Pulmonary artery endothelial cell (primary cell): ENCODE measurements around the gene DMPK. TPM values are rescaled to one million over a fixed set of nuclear protein-coding genes. Genes with fewer than 3 reads are reported as not detected.

Experiments used
- DNase-seq: peaks from one replicate; pipeline ENCODE4 v3.0.0-alpha.2; 2011; ENCODE audit warnings: low read depth, low spot score
- total RNA-seq: library from RNA; depleted of rRNA; stranded (reverse); fragments of >200 nt; gene quantifications from 2 replicates; pipeline ENCODE4 v1.2.3, GENCODE V29; 2014

Gene DMPK
- total RNA-seq, 1 donor from 2014 or later, result 6.0 TPM

- no peak for DNase-seq
Observed at GRCh38 chr19:45786533-45786894, 4.2 kb upstream of the DMPK start.

GRCh38 chr19:45785781-45786532, 3.7 kb upstream of the DMPK start:
- DNase-seq, result no peak

- no peak for DNase-seq
Observed at GRCh38 chr19:45785097-45785496, 2.8 kb upstream of the DMPK start.

- DNase-seq, result no peak
Observed at GRCh38 chr19:45784096-45784495, 1.8 kb upstream of the DMPK start.

- no peak for DNase-seq
Observed at GRCh38 chr19:45782820-45783785, 813 bp upstream of the DMPK start.

- DNase-seq, result no peak
Observed at GRCh38 chr19:45781214-45782161, 802 bp downstream of the DMPK start.

- no peak for DNase-seq
Observed at GRCh38 chr19:45780448-45781213, 1.7 kb downstream of the DMPK start.

GRCh38 chr19:45780146-45780447, 2.2 kb downstream of the DMPK start:
- DNase-seq, result no peak

DNA sequence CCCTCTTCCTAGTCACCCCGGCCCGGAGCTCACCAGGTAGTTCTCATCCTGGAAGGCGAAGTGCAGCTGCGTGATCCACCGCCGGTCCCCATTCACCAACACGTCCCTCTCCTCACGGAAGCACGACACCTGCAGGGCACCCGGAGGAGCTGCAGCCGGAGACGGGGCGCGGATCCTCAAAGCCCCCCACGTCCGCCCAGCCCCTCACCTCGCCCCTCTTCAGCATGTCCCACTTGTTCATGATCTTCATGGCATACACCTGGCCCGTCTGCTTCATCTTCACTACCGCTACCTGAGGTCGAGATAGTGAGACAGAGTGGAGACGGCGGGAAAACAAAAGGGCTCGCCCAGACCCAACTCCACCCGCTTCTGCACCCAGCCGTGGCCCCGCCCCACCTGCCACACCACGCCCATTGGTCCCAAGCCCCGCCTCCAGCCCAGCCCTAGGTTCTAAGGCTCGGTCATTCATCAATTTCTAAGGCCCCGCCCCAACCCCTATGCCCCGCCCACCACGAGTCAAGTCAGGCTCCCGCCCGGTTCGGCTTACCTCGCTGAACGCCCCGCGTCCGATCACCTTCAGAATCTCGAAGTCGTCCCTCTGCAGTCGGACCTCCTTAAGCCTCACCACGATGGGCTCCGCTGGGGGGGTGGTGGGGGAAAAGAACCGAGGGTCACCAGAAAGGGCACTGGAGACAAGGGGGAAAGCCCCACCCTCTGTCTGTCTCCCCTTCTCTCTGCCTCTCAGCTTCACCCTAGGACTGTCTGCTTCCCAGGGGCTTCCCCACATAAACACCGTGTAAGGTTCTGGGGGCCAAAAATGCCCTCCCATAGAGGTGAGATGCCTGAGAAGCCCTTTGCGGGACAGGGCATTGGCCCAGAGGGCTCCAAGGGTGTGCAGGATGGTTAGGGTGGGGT, 2.8 kb downstream of the DMPK start:
- DNase-seq, result no peak

DNA sequence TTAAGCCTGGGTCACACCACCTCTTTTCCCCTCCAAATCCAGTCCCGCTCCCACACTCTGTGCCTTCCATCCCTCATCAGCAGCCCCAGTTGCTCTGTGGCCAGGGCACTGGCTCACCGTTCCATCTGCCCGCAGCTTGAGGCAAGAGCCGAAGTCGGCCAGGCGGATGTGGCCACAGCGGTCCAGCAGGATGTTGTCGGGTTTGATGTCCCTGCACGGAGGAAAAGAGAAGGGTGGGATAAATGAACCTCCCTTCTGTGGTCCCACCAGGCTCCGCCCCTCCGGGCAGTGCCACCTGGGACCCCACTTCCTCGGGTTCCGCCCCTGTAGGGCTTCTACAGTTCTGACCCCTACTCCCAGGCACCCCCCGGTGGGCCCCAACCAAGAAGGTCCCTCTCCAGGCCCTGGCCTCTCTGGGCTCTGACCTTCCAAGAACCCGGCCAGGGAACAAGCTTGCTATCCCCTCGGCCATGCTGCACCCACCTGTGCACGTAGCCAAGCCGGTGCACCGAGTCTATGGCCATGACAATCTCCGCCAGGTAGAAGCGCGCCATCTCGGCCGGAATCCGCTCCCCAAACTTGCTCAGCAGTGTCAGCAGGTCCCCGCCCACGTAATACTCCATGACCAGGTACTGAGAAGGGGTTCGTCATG, 4.2 kb downstream of the DMPK start:
- DNase-seq, result no peak

- DNase-seq, result no peak
Observed at GRCh38 chr19:45777395-45777961, 4.8 kb downstream of the DMPK start.

DNA sequence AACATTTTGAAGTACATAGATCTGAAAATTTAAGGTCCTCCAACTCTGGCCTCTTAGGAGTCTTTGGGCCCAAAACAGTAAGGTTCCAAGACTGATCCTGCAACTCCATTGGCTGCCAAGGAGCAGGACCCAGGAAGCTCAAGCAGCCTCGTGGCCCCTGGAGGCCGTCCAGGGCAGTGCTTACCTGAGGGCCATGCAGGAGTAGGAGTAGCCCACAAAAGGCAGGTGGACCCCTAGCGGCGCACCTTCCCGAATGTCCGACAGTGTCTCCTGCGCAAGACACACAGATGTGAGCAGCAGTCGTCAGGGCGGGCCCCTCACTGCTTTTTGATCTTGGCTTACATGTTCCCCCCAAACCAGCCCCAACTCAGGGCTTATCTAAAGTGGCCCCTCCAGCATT, 7.5 kb downstream of the DMPK start:
- no peak for DNase-seq

DNA sequence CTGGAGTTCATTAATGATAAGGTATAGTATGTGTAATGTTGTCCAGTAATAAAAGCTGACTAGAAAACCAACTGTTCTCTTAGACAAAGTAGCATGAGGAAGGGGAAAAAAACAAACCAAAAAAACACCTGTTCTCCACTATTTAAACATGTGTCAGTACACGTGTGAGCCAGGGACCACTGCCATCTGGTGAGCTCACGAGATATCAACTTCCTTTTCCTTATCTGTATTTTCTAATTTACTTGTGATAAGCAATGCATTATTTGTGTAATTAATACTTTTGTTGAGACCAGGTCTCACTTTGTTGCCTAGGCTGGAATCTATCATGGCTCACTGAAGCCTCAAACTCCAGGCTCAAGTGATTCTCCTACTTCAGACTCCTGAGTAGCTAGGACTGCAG, 8.9 kb downstream of the DMPK start:
- DNase-seq, result no peak

DNA sequence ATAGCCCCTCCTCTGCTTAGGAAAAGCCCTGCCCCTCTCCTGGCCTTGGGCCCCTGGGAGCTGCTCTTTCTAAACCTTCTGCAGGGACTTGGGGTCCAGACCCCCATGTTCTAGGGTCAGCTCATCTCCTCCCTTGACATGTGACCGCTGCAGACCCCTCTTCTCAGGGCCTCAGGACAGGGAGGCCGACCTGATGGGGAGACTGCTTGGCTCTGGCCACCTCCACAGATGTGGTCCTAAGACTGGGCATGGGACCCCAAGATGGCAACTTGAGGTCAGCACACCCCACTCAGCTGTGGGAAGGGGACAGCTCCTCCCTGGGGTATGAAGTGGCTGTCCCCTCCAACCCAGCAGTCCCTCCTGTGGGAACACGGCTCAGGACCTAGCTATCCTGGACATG, 9.4 kb downstream of the DMPK start:
- DNase-seq, result no peak

DNA sequence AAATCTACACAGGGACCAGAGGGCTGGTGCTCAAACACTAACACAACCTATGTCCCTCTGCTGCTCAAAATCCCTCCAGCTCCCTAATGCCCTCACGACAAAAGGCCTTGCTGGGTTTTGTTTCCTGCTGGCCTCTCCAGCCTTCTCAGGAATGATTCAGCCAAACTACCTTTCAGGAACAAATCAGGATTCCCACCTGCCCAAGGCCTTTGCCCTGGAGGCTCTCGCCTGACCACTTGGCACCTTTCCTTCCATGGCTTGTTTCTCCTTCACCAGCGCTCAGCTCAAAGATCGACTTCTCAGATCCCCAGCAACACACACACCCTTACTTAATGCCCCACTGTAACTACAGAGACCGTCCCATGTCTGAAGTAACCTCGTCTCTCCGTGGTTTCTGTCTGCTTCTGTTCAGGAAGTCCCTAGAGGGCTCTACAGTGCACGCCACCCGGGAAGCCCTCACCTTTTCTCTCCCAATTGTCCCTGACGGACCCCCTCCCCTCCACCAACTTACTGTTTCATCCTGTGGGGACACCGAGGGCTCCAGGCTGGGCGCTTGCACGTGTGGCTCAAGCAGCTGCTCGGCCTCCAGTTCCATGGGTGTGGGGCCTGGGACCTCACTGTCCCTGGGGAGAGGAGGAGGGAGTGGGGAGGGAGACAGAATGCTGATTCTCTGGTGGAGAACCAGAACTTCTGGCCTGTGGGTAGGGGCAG, 10.0 kb downstream of the DMPK start:
- no peak for DNase-seq

DNA sequence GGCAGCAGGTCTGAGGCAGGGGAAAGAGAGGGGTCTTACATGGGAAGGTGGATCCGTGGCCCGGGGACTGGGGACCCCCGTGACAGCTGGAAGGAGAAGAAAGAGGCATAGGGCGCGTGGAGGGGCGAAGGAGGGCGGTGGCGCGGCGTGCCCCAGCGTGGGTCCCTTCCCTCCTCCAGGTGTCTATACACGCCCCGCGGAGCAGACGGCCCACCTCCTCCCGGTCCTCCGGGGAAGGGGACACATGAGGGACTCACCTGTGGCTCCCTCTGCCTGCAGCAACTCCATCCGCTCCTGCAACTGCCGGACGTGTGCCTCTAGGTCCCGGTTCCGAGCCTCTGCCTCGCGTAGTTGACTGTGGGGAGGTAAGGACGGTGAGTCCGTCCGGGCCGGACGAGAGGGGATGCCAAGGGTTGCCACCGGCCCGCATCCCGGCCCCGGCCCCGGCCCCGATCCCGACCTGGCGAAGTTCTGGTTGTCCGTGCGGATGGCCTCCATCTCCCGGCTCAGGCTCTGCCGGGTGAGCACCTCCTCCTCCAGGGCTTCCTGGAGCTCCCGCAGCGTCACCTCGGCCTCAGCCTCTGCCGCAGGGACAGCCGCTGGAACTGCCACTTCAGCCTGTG, 10.9 kb downstream of the DMPK start:
- DNase-seq, result no peak

GRCh38 chr19:45770192-45771101, 11.8 kb downstream of the DMPK start:
- DNase-seq, result peak; percentile 95
